ENCODE results near the gene PI4K2B.
"Not testable (repeated sequence)": the region's sequence is repeated elsewhere in the genome, so short reads cannot be mapped to it uniquely, and the experiment has no call there.

PI4K2B gene

DNA sequence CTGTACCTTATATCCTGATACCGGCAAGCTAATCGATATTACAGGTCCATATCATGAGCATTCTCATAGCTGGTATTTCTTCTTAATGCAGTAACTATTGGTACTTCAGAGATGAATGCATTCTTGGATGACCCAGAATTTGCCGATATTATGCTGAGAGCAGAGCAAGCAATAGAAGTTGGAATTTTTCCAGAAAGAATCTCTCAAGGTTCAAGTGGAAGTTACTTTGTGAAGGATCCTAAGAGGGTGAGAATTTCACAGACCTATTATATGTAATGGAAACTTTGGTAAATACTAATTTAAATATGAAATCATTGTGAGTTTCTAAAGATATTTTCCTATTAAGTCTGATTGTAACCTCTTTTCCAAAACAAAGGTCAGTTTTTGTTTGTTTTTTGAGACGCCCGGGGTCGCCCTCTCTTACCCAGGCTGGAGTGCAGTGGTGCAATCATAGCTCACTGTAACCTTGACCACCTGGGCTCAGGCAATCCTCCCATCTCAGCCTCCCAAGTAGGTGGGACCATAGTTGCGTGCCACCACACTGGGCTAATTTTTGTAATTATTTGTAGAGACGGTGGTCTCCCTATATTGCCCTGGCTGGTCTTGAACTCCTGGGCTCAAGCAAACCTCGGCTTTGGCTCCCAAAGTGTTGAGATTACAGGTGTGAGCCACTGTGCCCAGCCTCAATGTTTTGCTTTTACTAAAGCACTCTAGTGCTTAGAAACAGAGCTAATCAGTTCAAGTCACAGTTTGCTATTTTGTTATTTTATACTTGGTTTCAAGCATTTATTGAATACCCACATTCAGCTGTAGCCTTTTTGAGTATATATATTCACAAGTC, 18.6 kb downstream of the PI4K2B start:
- TF ChIP-seq CTCF (IDR thresholded peaks at IDR 0.05; ENCODE audit: low read depth, low read length) (no peak), POLR2A (IDR thresholded peaks at IDR 0.05; ENCODE audit: extremely low read depth, insufficient read length) (no peak), MAX (IDR thresholded peaks at IDR 0.05; ENCODE audit: low read depth, low read length) (no peak), MYC (IDR thresholded peaks at IDR 0.05; ENCODE audit: low read depth, low read length) (no peak)
- DNase-seq (ENCODE audit: low read depth), result no peak
- no peak overlapping the region for H3K4me3 ChIP-seq (ENCODE audit: low read depth, low read length)

DNA sequence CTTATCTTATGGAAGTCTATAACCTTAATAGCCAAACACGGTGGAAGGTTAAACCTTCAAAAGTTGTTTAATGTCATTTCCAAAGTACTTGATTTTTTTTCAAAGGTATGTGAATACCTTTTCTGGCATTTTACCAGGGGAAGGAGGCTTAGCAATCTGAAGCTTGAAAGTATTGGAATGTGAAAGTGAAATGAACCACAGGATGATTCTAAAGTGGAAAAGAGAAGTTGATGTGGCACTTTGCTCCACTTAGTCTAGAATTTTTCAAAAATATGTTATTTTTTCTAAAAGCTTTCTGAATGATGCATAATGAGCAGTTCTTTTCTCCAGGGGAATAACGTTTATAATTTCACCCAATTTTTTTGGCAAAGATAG, 19.2 kb downstream of the PI4K2B start:
- no peak for DNase-seq (ENCODE audit: low read depth)
- TF ChIP-seq CTCF (IDR thresholded peaks at IDR 0.05; ENCODE audit: low read depth, low read length) (no peak), MAX (IDR thresholded peaks at IDR 0.05; ENCODE audit: low read depth, low read length) (no peak)

GRCh38 chr4:25253786-25254185, 20.0 kb downstream of the PI4K2B start:
- not testable (repeated sequence) for H3K4me3 ChIP-seq (ENCODE audit: low read depth, low read length); DNase-seq (ENCODE audit: low read depth)

More for the DNA sequence above, 19.2 kb downstream of the PI4K2B start:
- no peak overlapping the region for H3K4me3 ChIP-seq (ENCODE audit: low read depth, low read length)

GRCh38 chr4:25258980-25259578, 25.2 kb downstream of the PI4K2B start:
- no peak for TF ChIP-seq MYC (IDR thresholded peaks at IDR 0.05; ENCODE audit: low read depth, low read length)
- TF ChIP-seq POLR2A (IDR thresholded peaks at IDR 0.05; ENCODE audit: extremely low read depth, insufficient read length), result no peak
- TF ChIP-seq CTCF (IDR thresholded peaks at IDR 0.05; ENCODE audit: low read depth, low read length), result no peak
- TF ChIP-seq MAX (IDR thresholded peaks at IDR 0.05; ENCODE audit: low read depth, low read length), result no peak
- no peak for DNase-seq (ENCODE audit: low read depth)
- H3K4me3 ChIP-seq (ENCODE audit: low read depth, low read length), result no peak overlapping the region

- TF ChIP-seq POLR2A (IDR thresholded peaks at IDR 0.05; ENCODE audit: extremely low read depth, insufficient read length) (no peak), CTCF (IDR thresholded peaks at IDR 0.05; ENCODE audit: low read depth, low read length) (no peak), MAX (IDR thresholded peaks at IDR 0.05; ENCODE audit: low read depth, low read length) (no peak)
- DNase-seq (ENCODE audit: low read depth), result no peak
- H3K4me3 ChIP-seq (ENCODE audit: low read depth, low read length), result no peak overlapping the region
Observed at GRCh38 chr4:25271866-25272265, 38.0 kb downstream of the PI4K2B start.

DNA sequence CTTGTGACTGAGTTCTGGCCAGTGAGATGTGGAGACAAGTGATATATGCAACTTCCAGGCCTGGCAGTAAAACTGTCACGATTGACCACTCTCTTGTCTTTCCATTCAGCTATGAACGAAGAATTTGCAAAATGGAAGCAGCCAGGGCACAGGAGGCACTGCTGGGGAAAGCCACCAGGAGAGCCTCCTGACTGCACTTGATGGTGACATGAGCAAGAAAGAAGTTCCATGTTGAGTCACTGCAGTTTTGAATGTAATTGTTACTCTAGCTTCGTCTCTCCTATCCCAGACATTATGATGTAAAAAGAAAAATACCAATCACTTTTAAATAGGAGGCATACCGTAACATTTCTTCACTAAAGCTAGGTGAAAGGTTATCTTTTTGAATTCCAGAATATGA, 46.4 kb downstream of the PI4K2B start:
- TF ChIP-seq MAX (IDR thresholded peaks at IDR 0.05; ENCODE audit: low read depth, low read length), result no peak
- TF ChIP-seq MYC (IDR thresholded peaks at IDR 0.05; ENCODE audit: low read depth, low read length), result no peak
- TF ChIP-seq CTCF (IDR thresholded peaks at IDR 0.05; ENCODE audit: low read depth, low read length), result no peak
- TF ChIP-seq POLR2A (IDR thresholded peaks at IDR 0.05; ENCODE audit: extremely low read depth, insufficient read length), result no peak
- no peak for DNase-seq (ENCODE audit: low read depth)
- no peak overlapping the region for H3K4me3 ChIP-seq (ENCODE audit: low read depth, low read length)

All from NB4 (cell line).